Heart left ventricle (tissue), 13 donors: ENCODE measurements around the gene UPK3A.
A peak's percentile ranks its signal among the peaks of the same experiment; 100 is the strongest.

Experiments used
- CTCF ChIP-seq, 12 donors: fragments of 200-600 bp; sonication (generic) in 4 of 12; IDR thresholded peaks; one replicate each; pipeline versions ENCODE4 v1.5.0 to v1.8.0; 2018 to 2022; ENCODE audit warnings: antibody characterized with exemption in 12 of 12, mild to moderate bottlenecking in 5 of 12
- POLR2A ChIP-seq, 2 donors: fragments of 450-650 bp; IDR thresholded peaks; one replicate each; pipeline ENCODE4 v1.6.1; 2017; ENCODE audit warnings: antibody characterized with exemption in 2 of 2, mild to moderate bottlenecking in 2 of 2, moderate library complexity in 2 of 2
- donor health status: ischemic (EF 13 %, LVEDD 7.1; RV severe dilation, severe dysfunction).
- donor health status: DM: no; HTN: yes; CAD: no.
- donor health status: DM: no; HTN: no; CAD: no.
- donor health status: ischemic (EF 25% LVEDD 6.9; RV normal size, moderate dysfunction).
- donor health status: ischemic (EF 25% LVEDD 5.7; RV mildly dilated, moderate dysfunction).
- donor health status: ischemic (EF 35%, LVEDD 5.7; RV mildly dilated, moderate dysfunction).
- donor health status: nonischemic (EF 11% LVEDD 7.7; RV severe dilation, severe dysfunction).
- donor health status: DM: yes; HTN: yes; CAD: no.
- donor health status: PGD.
- donor health status: ischemic (EF 29% LVEDD 5.4; RV normal size, mild dysfunction).
- donor health status: nonischemic (EF 23%, LVEDD 6.1; RV moderate dilation, normal function).

- TF ChIP-seq CTCF (IDR thresholded peaks at IDR 0.05) (peak in 6 of 12 donors; percentile 6 to 37 (median 25)), POLR2A (IDR thresholded peaks at IDR 0.05) (no peak)
Measured at GRCh38 chr22:45335021-45335818, 50.5 kb downstream of the UPK3A start.
